ENCODE measurements around the gene DTNB.

The DTNB gene

GRCh38 chr2:25379535-25379934 lies 293.8 kb downstream of the DTNB start:
- no peak for DNase-seq

- DNase-seq, result no peak
These were observed 294.5 kb downstream of the DTNB start for GRCh38 chr2:25378731-25379490.

GRCh38 chr2:25377822-25378421 lies 295.5 kb downstream of the DTNB start:
- no peak for DNase-seq

DNA sequence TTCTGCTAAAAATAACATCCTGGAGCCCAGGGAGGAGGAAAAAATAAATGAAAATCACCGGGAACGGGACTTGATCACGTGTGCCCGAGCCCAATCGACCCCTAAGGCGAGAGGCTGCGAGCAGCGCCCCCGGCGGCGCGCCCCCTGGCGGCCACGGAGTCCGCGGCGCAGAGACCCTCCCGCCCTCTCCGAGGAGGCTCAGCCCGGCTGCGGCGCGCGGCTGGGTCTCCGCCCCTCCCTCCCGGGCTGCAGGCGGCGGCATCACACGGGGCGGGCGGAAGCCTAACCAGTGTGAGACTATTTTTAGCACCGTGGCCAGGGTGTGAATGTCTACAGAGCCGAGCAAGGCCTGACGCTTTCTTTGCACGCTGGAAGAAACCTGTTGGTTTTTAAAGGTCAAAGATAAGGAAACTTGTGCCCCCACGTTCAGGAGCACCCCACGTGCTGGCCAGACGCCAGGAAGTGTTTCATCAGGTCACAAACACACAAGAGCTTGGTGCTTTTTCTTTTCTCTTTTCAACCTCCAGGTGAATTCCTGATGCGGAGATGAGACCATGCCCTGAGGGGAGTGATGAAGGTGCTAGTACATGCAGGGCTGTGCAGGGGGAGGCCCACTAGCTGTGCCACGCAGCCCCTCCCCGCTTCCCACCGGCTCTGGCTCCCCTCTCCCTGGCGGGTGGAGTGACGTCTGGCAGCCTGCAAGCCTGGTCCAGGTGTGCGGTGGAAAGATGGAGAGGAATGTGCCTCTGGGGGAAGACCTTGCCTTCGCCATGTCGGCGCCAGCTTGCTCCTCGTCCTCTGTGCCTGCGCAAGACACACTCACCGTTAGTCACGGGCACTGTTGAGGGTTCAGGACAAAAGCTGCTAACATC lies 296.4 kb downstream of the DTNB start:
- peak; percentile 92 for DNase-seq

- no peak for DNase-seq
These were observed 297.3 kb downstream of the DTNB start for GRCh38 chr2:25375989-25376545.

DNA sequence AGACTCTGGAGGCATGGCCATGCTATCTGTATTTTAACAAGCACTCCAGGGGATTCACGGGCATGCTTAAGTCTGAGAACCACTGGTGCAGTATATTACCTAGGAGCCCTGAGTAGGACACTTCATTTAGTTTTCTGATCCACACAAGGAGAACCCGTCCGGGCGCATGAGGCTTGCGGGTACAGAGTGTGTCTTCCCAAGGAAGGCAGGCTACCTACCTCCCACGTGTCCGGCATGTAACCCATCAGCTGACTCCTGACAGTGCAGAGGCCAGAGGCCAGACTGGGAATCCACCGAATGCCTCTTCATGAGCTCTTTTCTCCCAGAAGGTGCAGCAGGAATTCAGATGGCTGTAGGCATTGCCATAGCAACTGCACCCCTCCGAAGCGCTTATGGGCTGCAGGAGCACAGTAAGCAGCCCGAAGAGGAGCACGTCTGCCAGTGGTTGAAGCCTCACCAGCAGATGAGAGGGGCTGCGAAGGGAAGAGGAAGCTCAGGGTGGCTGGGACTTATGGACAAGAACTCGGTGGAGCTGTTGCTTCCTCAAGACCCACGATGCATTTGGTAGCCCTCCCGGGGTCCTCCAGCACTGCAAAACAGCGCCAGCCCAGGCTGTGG lies 297.9 kb downstream of the DTNB start:
- no peak for DNase-seq

DNA sequence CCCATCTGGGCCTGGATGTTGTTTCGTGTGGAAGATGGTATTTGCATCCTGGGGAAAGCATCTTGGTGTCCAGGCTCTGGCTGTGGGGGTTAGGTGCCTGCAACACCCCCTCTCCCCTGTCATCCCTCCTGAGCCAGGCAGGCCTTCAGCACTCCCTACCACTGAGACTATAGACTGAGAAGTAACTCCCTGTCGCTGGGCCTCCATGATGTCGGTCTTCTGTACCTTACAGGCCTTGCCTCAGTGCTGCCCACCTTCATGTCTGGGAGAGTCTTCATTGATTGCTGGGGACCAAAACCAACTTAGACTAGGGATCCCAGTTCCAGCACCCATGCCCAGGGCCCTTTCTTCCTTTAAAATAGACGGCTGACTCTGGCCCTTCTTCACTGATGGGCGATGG lies 298.6 kb downstream of the DTNB start:
- DNase-seq, result no peak

DNA sequence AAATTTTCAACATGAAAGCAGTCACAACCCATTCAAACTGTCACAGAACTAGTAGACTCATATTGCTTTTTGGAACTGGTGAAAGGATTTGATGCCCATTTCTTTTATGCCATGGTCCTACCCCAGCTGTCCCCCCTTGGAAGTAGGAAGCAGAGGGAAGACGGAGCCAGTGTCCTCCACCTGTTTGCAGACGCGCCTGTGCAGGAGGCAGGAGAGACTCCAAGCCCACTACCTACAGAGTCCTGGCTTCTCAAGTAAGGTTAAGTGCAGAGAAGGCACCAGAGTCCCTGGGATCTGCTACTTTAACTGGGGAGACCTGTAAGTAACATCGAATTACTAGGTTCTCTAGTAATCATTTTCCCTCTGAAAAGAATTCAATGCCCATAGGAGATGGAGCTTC lies 299.0 kb downstream of the DTNB start:
- DNase-seq, result no peak

GRCh38 chr2:25373269-25373981 lies 300.0 kb downstream of the DTNB start:
- DNase-seq, result no peak

GRCh38 chr2:25372405-25373268 lies 300.7 kb downstream of the DTNB start:
- no peak for DNase-seq

DNA sequence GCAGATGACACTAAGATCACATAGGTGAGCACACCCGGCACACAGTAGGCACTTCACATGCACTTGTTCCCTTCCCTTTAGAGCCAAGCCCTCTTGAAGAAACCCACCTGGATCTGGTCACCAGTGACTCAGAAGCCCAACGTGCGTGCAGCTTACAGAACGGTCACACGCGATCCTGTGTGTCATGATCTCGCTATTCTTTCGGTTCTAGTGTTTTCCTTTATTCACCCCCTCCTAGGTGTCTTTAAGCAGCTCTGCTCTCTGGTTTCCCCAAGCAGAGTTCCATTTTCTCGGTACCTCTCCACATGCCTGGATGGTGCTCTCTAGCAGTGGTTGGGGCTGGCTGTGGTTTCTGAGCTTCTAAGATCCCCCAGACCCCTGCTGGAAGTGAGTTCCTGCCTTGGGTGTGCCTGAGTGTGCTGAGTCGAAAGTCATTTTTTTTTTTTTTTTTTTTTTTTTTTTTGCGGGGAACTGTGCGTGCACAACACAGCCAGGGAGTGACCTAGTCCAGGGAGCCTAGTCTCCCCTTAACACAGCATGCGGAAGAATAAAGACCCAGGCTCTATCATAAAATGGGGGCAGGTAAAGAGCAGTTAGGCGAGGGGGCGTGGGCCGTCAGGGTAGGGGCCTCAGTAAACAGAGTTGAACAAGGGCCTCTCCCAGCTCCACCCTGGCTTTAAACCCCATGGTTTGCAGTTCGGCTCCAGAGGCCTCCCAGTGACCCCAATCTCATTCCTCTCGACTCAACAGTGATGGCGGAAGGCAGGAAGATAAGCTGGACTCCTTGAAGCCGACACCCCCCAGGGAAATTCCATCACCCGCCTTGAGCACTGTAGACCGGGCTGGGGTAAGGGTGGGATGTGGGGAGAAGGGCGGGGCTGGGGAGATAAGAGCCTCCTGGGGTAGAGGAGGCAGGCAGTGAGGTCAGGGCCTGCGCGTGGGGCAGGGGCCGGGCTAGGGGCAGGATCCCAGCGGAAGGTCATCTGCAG lies 301.8 kb downstream of the DTNB start:
- DNase-seq, result no peak

DNA sequence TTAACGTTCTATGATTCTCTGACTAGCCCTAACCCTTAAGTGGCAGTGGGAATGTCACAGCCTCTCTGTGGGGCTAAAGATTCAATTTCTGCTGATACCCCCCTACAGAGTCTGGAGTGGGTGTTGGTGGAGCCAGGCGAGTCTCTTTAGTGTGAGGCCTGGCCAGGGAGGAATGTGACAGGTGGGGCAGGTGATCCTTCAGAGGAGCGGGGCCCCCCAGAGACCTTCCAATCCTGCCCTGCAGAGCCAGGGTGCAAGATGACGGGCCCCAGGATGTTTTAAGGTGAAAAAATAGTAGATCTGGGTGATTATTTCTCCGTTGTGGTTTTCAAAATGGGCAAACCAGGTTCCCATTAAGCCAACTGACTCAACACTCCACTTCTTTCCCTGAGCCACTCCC lies 303.5 kb downstream of the DTNB start:
- DNase-seq, result no peak

DNA sequence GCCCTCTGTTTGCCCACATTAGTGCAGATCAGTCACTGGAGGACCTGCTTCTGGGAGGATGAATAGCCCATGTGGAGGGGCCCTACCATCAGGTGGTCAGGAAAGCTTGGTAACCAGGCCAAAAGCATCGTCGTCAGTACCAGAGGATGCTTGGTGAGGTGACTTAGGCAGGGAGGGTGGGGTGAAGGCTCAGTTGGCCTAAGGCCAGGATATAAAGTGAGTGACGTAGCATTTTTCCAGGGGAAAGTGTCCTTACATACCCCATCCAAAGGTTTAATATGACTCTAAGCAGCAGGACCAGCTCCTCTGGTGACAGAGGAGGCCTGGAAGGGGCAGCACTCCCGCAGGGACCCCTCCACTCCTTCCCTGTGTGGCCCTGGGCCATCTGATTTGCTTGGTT lies 303.9 kb downstream of the DTNB start:
- no peak for DNase-seq

GRCh38 chr2:25368660-25369059 lies 304.7 kb downstream of the DTNB start:
- no peak for DNase-seq

DNA sequence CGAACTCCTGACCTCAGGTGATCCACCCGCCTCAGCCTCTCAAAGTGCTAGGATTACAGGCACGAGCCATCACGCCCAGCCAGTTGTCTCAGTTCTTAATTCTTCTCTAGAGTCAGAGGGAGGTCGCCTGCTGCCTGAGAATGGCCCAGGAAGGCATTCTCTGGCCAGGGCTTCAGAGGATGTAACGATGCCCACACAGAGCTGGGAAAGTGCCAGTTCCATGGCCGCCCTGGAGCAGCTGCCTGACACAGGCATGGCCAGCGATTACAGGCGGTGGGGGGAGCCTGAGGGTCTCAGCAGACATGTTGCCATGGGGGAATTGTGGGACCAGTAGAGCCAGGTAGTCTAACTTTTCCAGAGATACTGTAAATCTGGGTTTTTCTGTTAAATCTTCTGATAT lies 306.1 kb downstream of the DTNB start:
- no peak for DNase-seq

DNA sequence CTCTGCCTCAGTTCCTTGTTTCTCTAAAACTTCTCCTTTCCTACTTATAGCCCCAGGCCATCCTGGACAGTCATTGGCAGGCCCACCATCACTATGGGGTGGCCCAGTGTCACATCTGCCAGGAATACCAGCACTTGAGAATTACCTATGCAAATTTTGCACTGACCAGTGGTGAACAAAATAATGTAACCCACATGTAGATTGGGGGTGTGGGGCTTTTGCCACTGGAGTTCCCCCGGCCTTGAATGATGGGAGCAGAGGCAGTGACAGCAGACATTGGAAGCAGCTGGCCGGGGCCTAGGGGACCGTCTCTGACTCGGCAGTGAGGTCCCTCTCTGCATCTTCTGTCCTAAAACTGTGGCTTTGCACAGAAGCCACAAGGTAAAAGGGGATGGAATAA lies 306.7 kb downstream of the DTNB start:
- no peak for DNase-seq

GRCh38 chr2:25365241-25365640 lies 308.1 kb downstream of the DTNB start:
- DNase-seq, result no peak

DNA sequence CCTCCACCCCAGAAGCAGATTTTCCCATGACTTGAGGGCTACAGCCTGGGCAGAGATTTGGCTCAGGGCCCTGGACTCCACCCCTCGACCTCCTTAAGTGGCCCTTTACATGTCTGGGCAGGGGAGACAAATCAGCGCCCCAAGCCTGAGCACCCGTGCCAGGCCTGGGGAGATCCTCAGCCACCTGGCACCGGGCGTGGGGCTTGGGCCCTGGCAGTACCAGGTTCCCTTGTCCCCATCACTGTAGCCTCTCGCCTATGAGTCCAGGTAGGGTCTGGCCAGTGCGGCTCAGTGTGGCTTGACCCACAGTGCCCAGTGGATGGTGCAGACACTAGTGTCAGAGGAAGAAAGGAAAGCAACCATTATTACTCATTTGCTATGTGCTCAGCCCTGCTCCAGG lies 309.6 kb downstream of the DTNB start:
- DNase-seq, result no peak

DNA sequence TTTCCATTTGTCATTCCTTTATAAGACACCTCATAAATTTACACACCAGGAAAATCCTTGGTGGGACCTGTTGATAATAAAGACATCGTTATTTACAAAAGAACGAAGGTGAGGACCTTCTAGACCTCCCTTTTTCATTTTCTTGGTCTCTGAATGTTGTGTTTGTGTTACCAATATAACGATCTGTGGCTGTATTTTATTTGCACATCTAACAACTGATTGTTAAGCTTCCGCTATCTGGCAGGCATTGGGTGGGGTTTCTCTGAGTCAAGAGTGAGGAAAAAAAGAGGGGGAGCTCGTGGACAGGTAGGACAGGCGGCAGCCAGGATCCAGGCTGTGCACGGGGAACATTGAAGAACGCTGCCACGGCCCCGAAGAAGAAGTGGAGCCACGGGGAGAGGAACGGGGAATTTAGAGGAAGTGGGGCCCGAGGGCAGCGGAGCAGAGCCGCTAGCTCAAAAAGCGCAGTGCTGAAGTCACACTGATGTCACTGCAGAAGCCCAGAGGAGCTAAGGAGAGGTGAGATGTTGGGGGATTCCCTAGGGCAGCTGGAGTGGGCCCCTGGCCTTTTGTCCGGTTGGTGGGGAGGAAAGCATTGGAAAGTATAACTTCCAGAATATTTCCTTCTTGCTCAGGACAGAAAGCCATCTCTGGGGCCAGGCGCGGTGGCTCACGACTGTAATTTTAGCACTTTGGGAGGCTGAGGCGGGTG lies 310.8 kb downstream of the DTNB start:
- DNase-seq, result peak; percentile 44

All from activated gamma-delta T cell treated with Interleukin-2 at 50 U/mL for 16 hours (primary cell).